Keratinocyte (primary cell): ENCODE results near the gene CFC1B.
"Not testable (repeated sequence)": the region's sequence is repeated elsewhere in the genome, so short reads cannot be mapped to it uniquely, and the experiment has no call there.

Experiments used
- CTCF ChIP-seq, 3 experiments: IDR thresholded peaks in 1 of 3; conservative IDR thresholded peaks in 1 of 3; optimal IDR thresholded peaks in 1 of 3; 2 replicates in 2 of 3; 3 replicates in 1 of 3; pipeline versions ENCODE3 to v1.5.1; 2011; ENCODE audit warnings: low read length in 3 of 3, mild to moderate bottlenecking in 3 of 3, moderate library complexity in 2 of 3, control low read depth in 1 of 3, inconsistent platforms in 1 of 3; ENCODE audit not compliant: insufficient read depth in 2 of 3; ENCODE audit errors: extremely low read depth in 1 of 3
- EZH2 ChIP-seq: IDR thresholded peaks from one replicate; pipeline ENCODE4 v1.6.1; 2012; ENCODE audit warnings: inconsistent platforms, mild to moderate bottlenecking, low read length, moderate library complexity

- not testable (repeated sequence) for TF ChIP-seq CTCF (optimal IDR thresholded peaks at IDR 0.05 in 1 of 3, IDR thresholded peaks at IDR 0.05 in 1 of 3, conservative IDR thresholded peaks at IDR 0.05 in 1 of 3; ENCODE audit: extremely low read depth in 1 of 3, insufficient read depth in 2 of 3, low read length in 3 of 3); EZH2
Measured at GRCh38 chr2:130509228-130509627, 11.8 kb upstream of the CFC1B start, which contains the start of gene POTEI.
